Smooth muscle cell (in vitro differentiated cells): ENCODE results near the gene GNB2. TPM values are rescaled to one million over a fixed set of nuclear protein-coding genes. Genes with fewer than 3 reads are reported as not detected.

Experiments used
- DNase-seq: peaks from one replicate; lab custom pipeline; 2025; ENCODE audit not compliant: unreplicated experiment; lab: John Stamatoyannopoulos, UW
- H2AFZ ChIP-seq: fragments of 200-600 bp; sonication (generic); 2 replicates; pipeline ENCODE4 v1.6.0; 2016; ENCODE audit warnings: antibody characterized with exemption, low read depth, mild to moderate bottlenecking
- H3F3A ChIP-seq: fragments of 200-600 bp; sonication (generic); 2 replicates; pipeline ENCODE4 v1.6.0; 2017; ENCODE audit warnings: antibody characterized with exemption, low read depth
- H3K27ac ChIP-seq: fragments of 200-600 bp; sonication (generic); 2 replicates; pipeline ENCODE4 v1.5.1; 2016; ENCODE audit warnings: low read depth, mild to moderate bottlenecking
- H3K27me3 ChIP-seq: fragments of 200-600 bp; sonication (generic); 2 replicates; pipeline ENCODE4 v1.6.1; 2016; ENCODE audit warnings: low read depth, mild to moderate bottlenecking
- H3K36me3 ChIP-seq: fragments of 200-600 bp; sonication (generic); 2 replicates; pipeline ENCODE4 v1.5.1; 2016; ENCODE audit warnings: low read depth
- H3K4me1 ChIP-seq: fragments of 200-600 bp; sonication (generic); 2 replicates; pipeline ENCODE4 v1.5.1; 2016; ENCODE audit warnings: low read depth
- H3K4me2 ChIP-seq: fragments of 200-600 bp; sonication (generic); 2 replicates; pipeline ENCODE4 v1.6.0; 2016; ENCODE audit warnings: mild to moderate bottlenecking
- H3K4me3 ChIP-seq: fragments of 200-600 bp; sonication (generic); 2 replicates; pipeline ENCODE4 v1.5.1; 2016; ENCODE audit warnings: mild to moderate bottlenecking
- H3K79me2 ChIP-seq: fragments of 200-600 bp; sonication (generic); 2 replicates; pipeline ENCODE4 v1.6.0; 2016; ENCODE audit warnings: low read depth, mild to moderate bottlenecking
- H3K9ac ChIP-seq: fragments of 200-600 bp; sonication (generic); 2 replicates; pipeline ENCODE4 v1.6.0; 2016; ENCODE audit warnings: low read depth
- H3K9me3 ChIP-seq: fragments of 200-600 bp; sonication (generic); replicated peaks from 2 replicates; pipeline ENCODE4 v1.5.1; 2016; ENCODE audit warnings: low read depth
- H4K20me1 ChIP-seq: fragments of 200-600 bp; sonication (generic); 2 replicates; pipeline ENCODE4 v1.6.0; 2016; ENCODE audit warnings: low read depth
- CTCF ChIP-seq: fragments of 200-600 bp; sonication (generic); IDR thresholded peaks from 2 replicates; pipeline ENCODE4 v1.5.1; 2017; ENCODE audit warnings: borderline replicate concordance, mild to moderate bottlenecking, antibody characterized with exemption; ENCODE audit not compliant: insufficient read depth, poor library complexity, severe bottlenecking
- WGBS: methylation state at CpG from one replicate; pipeline ENCODE4 v1.1.7; 2016; ENCODE audit warnings: low lambda C conversion rate; 5-methylcytosine and 5-hydroxymethylcytosine counted together
- polyA plus RNA-seq: library from polyadenylated mRNA; unstranded; fragments of >200 nt; fragmentation: Nextera tagmentation; extraction: Ambion mirVana; gene quantifications from 2 replicates; pipeline ENCODE4 v1.2.1, GENCODE V29; 2016
- total RNA-seq: library from RNA; depleted of rRNA; stranded (reverse); fragments of >200 nt; gene quantifications from 2 replicates; pipeline ENCODE4 v1.2.3, GENCODE V29; 2014

GNB2 gene
- total and polyA plus RNA-seq, 2 experiments from 2014 or later = 90.7 to 219 TPM

DNA sequence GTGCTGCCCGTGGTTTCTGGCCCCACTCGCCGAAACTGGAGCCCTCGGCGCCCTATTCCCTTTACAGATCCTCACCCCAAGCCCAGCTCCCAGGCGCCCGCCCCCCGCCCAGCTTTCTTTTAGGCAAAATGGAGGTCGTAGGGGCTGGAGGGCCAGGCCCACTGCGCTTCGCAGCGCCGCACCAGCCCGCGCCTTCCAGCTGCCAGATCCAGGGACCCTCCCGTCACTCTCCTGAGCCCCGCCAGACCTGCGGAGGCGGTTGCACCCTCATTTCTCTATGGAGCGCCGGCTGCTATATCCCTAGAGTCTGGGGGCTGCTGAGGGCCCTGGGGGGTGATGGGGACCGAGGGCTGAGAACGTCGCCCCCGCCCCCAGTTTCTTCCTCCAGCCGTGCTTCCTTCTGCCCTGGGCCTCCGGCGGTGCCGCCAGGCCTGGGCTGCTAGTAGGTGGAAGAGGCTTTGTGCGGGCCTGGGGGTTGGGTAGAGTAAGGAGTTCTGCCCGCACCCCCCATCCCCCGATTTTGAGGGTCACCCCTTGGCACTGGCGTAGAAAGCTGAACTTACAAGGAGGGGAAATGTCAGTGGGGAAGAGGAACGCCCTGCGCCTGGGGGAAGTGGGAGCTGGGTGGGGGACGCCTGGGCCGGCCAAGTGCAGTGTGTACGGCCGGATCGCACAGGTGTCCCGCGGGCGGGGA lies 1.0 kb downstream of the GNB2 start:
- TF ChIP-seq CTCF = no peak
- H3K4me1 ChIP-seq = no peaks in the 10 kb centered on the region
- H3K27ac ChIP-seq = peak overlapping the region; percentile 81
- no peaks in the 10 kb centered on the region for H3K27me3 ChIP-seq
- H3K4me2 ChIP-seq = peak overlapping the region; percentile 98
- under 1% methylated on average over 41 of the region's 43 CpGs for WGBS
- H3K9me3 ChIP-seq = no peaks in the 10 kb centered on the region
- peaks cover 53% of the 10 kb centered on the region for H4K20me1 ChIP-seq
- DNase-seq = no peak
- peaks cover 7% of the 10 kb centered on the region for H3F3A ChIP-seq
- no peaks in the 10 kb centered on the region for H3K36me3 ChIP-seq
- peak overlapping the region; percentile 78 for H3K4me3 ChIP-seq
- peaks cover 32% of the 10 kb centered on the region for H3K79me2 ChIP-seq
- no peak overlapping the region for H2AFZ ChIP-seq
- H3K9ac ChIP-seq = peak overlapping the region; percentile 82

- Histone ChIP-seq H2AFZ (no peak overlapping the region), H3F3A (peaks cover 7% of the 10 kb centered on the region), H3K4me2 (peak overlapping the region; percentile 98), H3K4me1 (no peaks in the 10 kb centered on the region), H3K9ac (peak overlapping the region; percentile 82), H3K9me3 (no peaks in the 10 kb centered on the region), H3K27ac (peak overlapping the region; percentile 59), H3K79me2 (peaks cover 32% of the 10 kb centered on the region), H3K27me3 (no peaks in the 10 kb centered on the region), H3K36me3 (no peaks in the 10 kb centered on the region), H4K20me1 (peaks cover 58% of the 10 kb centered on the region), H3K4me3 (peak overlapping the region; percentile 78)
- DNase-seq = no peak
- under 1% methylated on average over 28 of the region's 46 CpGs for whole genome bisulfite sequencing
- TF ChIP-seq CTCF = no peak
These were observed 1.5 kb downstream of the GNB2 start for GRCh38 chr7:100675105-100675451.

- DNase-seq = peak; percentile 44
- H3K36me3 ChIP-seq = no peaks in the 10 kb centered on the region
- peaks cover 7% of the 10 kb centered on the region for H3F3A ChIP-seq
- no peaks in the 10 kb centered on the region for H3K9me3 ChIP-seq
- no peak overlapping the region for H2AFZ ChIP-seq
- H3K4me1 ChIP-seq = no peaks in the 10 kb centered on the region
- peaks cover 32% of the 10 kb centered on the region for H3K79me2 ChIP-seq
- peak overlapping the region; percentile 98 for H3K4me2 ChIP-seq
- no peak for TF ChIP-seq CTCF
- WGBS = 4% methylated on average over 18 of the region's 59 CpGs
- H4K20me1 ChIP-seq = peaks cover 61% of the 10 kb centered on the region
- H3K9ac ChIP-seq = peak overlapping the region; percentile 43
- H3K27me3 ChIP-seq = no peaks in the 10 kb centered on the region
- H3K27ac ChIP-seq = peak overlapping the region; percentile 59
- H3K4me3 ChIP-seq = peak overlapping the region; percentile 78
These were observed 2.2 kb downstream of the GNB2 start for GRCh38 chr7:100675581-100676350.
